Hepatocyte (in vitro differentiated cells): ENCODE results near the gene SLC47A1. TPM values are rescaled to one million over a fixed set of nuclear protein-coding genes. Genes with fewer than 3 reads are reported as not detected.
"Not testable (repeated sequence)": the region's sequence is repeated elsewhere in the genome, so short reads cannot be mapped to it uniquely, and the experiment has no call there.

Experiments used
- DNase-seq: peaks from one replicate; pipeline ENCODE4 v3.0.0-alpha.2; 2016; ENCODE audit warnings: low spot score
- H2AFZ ChIP-seq: fragments of 200-600 bp; sonication (generic); 2 replicates; pipeline ENCODE4 v1.6.0; 2016; ENCODE audit warnings: antibody characterized with exemption, mild to moderate bottlenecking
- H3K27ac ChIP-seq: fragments of 200-600 bp; sonication (generic); 2 replicates; pipeline ENCODE4 v1.5.1; 2016; ENCODE audit warnings: mild to moderate bottlenecking
- H3K27me3 ChIP-seq: fragments of 200-600 bp; sonication (generic); 2 replicates; pipeline ENCODE4 v1.6.1; 2016
- H3K36me3 ChIP-seq: fragments of 200-600 bp; sonication (generic); replicated peaks from 2 replicates; pipeline ENCODE4 v1.5.1; 2016; ENCODE audit warnings: low read depth; ENCODE audit not compliant: insufficient read depth
- H3K4me1 ChIP-seq: fragments of 200-600 bp; sonication (generic); 2 replicates; pipeline ENCODE4 v1.5.1; 2016; ENCODE audit warnings: mild to moderate bottlenecking, moderate library complexity; ENCODE audit not compliant: insufficient read depth
- H3K4me2 ChIP-seq: fragments of 200-600 bp; sonication (generic); 2 replicates; pipeline ENCODE4 v1.6.0; 2016
- H3K4me3 ChIP-seq: fragments of 200-600 bp; sonication (generic); 2 replicates; pipeline ENCODE4 v1.5.1; 2016; ENCODE audit warnings: mild to moderate bottlenecking
- H3K79me2 ChIP-seq: fragments of 200-600 bp; sonication (generic); 2 replicates; pipeline ENCODE4 v1.6.0; 2017; ENCODE audit warnings: mild to moderate bottlenecking
- H3K9me2 ChIP-seq: fragments of 200-600 bp; sonication (generic); replicated peaks from 2 replicates; pipeline ENCODE4 v1.6.0; 2017; ENCODE audit warnings: mild to moderate bottlenecking; ENCODE audit not compliant: insufficient read depth
- H3K9me3 ChIP-seq: fragments of 200-600 bp; sonication (generic); 2 replicates; pipeline ENCODE4 v1.5.1; 2016; ENCODE audit warnings: low read depth, mild to moderate bottlenecking
- H4K20me1 ChIP-seq: fragments of 200-600 bp; sonication (generic); 2 replicates; pipeline ENCODE4 v1.6.0; 2016; ENCODE audit warnings: mild to moderate bottlenecking; ENCODE audit not compliant: insufficient read depth, poor library complexity, severe bottlenecking
- CTCF ChIP-seq: fragments of 200-600 bp; sonication (generic); IDR thresholded peaks from 2 replicates; pipeline ENCODE4 v1.5.1; 2016; ENCODE audit warnings: antibody characterized with exemption, mild to moderate bottlenecking; ENCODE audit not compliant: poor library complexity
- EZH2 ChIP-seq: fragments of 200-600 bp; sonication (generic); IDR thresholded peaks from 2 replicates; pipeline ENCODE4 v1.6.1; 2016; ENCODE audit warnings: antibody characterized with exemption, mild to moderate bottlenecking, borderline replicate concordance
- EZH2phosphoT487 ChIP-seq: fragments of 200-600 bp; sonication (generic); IDR thresholded peaks from one replicate; pipeline ENCODE4 v1.6.1; 2018; ENCODE audit warnings: antibody characterized with exemption, mild to moderate bottlenecking, low read depth, moderate library complexity; ENCODE audit not compliant: unreplicated experiment, severe bottlenecking
- WGBS: methylation state at CpG from one replicate; pipeline ENCODE4 v1.1.6; 2016; ENCODE audit warnings: low lambda C conversion rate; ENCODE audit errors: missing lambda C conversion rate; 5-methylcytosine and 5-hydroxymethylcytosine counted together
- polyA plus RNA-seq: library from polyadenylated mRNA; unstranded; fragments of >200 nt; fragmentation: Nextera tagmentation; extraction: Ambion mirVana; gene quantifications from 2 replicates; pipeline ENCODE4 v1.2.1, GENCODE V29; 2016
- total RNA-seq: library from RNA; depleted of rRNA; stranded (reverse); fragments of >200 nt; gene quantifications from 2 replicates; pipeline ENCODE4 v1.2.3, GENCODE V29; 2014

Gene SLC47A1
- total and polyA plus RNA-seq, 2 experiments from 2014 or later, result 26.4 to 38.4 TPM

- TF ChIP-seq CTCF (no peak), EZH2phosphoT487 (no peak), EZH2 (no peak)
- H3K9me3 ChIP-seq, result no peaks in the 10 kb centered on the region
- H3K4me3 ChIP-seq, result peak overlapping the region; percentile 53
- H3K36me3 ChIP-seq, result no peaks in the 10 kb centered on the region
- peak overlapping the region; percentile 49 for H2AFZ ChIP-seq
- no peaks in the 10 kb centered on the region for H3K9me2 ChIP-seq
- H3K4me1 ChIP-seq, result no peaks in the 10 kb centered on the region
- H3K27ac ChIP-seq, result peak overlapping the region; percentile 95
- DNase-seq, result peak; percentile 94
- no peaks in the 10 kb centered on the region for H3K79me2 ChIP-seq
- WGBS, result under 1% methylated on average over 39 of the region's 60 CpGs
- H4K20me1 ChIP-seq, result no peaks in the 10 kb centered on the region
- H3K4me2 ChIP-seq, result peak overlapping the region; percentile 77
- no peaks in the 10 kb centered on the region for H3K27me3 ChIP-seq
Observed at GRCh38 chr17:19507775-19508576, 25.7 kb upstream of the SLC47A1 start.

GRCh38 chr17:19508577-19508867 lies 25.1 kb upstream of the SLC47A1 start:
- no peaks in the 10 kb centered on the region for H3K9me3 ChIP-seq
- H3K9me2 ChIP-seq, result no peaks in the 10 kb centered on the region
- H3K79me2 ChIP-seq, result no peaks in the 10 kb centered on the region
- no peak for TF ChIP-seq EZH2
- TF ChIP-seq EZH2phosphoT487, result no peak
- no peak for TF ChIP-seq CTCF
- no peaks in the 10 kb centered on the region for H4K20me1 ChIP-seq
- no peak for DNase-seq
- 46% methylated on average over 6 of the region's 6 CpGs for WGBS
- no peaks in the 10 kb centered on the region for H3K36me3 ChIP-seq
- peak overlapping the region; percentile 95 for H3K27ac ChIP-seq
- H2AFZ ChIP-seq, result peak overlapping the region; percentile 27
- no peaks in the 10 kb centered on the region for H3K4me1 ChIP-seq
- no peaks in the 10 kb centered on the region for H3K27me3 ChIP-seq
- H3K4me3 ChIP-seq, result peak overlapping the region; percentile 53
- H3K4me2 ChIP-seq, result peak overlapping the region; percentile 77

DNA sequence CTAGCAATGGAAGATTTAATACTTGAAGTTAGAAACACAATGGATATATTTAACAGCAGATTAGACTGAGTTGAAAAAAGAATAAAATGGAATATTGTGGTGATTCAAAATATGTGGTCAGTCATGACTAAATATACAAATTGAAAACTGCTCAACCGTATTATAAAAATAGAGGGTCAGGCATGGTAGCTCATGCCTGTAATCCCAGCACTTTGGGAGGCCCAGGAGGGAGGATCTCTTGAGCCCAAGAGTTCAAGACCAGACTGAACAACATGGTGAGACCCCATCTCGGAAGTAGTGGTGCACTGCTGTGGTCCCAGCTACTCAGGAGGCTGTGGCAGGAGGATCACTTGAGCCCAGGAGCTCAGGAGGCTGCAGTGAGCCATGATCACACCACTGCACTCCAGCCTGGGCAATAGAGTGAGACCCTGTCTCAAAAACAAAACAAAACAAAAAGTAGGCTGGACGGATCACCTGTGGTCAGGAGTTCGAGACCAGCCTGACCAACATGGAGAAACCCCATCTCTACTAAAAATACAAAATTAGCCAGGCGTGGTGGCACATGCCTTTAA lies 24.3 kb upstream of the SLC47A1 start:
- H3K4me2 ChIP-seq, H3K9me2 ChIP-seq, DNase-seq, H3K9me3 ChIP-seq, H3K4me1 ChIP-seq, H3K79me2 ChIP-seq, H4K20me1 ChIP-seq, H3K27me3 ChIP-seq, H3K4me3 ChIP-seq, H3K27ac ChIP-seq, H3K36me3 ChIP-seq: not testable (repeated sequence)
- peak overlapping the region; percentile 27 for H2AFZ ChIP-seq
- WGBS, result 98% methylated on average over 5 of the region's 5 CpGs

DNA sequence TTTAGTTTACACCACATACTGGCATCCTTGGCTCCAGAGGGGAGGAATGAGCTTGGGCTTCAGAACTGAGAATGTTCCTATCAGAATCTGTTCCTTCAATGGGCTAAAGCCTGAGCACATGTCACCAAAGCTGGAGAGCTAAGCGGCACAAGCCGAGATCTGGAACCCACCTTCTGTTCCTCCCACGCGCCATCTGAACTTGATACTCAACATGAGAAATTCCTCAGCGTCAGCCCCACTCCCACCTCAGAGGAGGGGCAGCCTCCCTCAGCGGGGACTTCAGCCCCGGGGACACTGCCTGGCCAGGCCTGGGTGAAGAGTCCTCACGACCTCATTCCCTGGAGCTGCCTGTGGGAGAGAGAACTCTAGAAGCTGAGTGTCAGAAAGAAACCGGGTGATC lies 22.8 kb upstream of the SLC47A1 start:
- Histone ChIP-seq H4K20me1 (no peaks in the 10 kb centered on the region), H3K9me3 (no peaks in the 10 kb centered on the region), H2AFZ (no peak overlapping the region), H3K79me2 (no peaks in the 10 kb centered on the region), H3K4me2 (no peak overlapping the region), H3K36me3 (no peaks in the 10 kb centered on the region), H3K4me1 (no peaks in the 10 kb centered on the region), H3K9me2 (no peaks in the 10 kb centered on the region), H3K4me3 (no peak overlapping the region), H3K27ac (no peak overlapping the region), H3K27me3 (no peaks in the 10 kb centered on the region)
- no peak for TF ChIP-seq CTCF
- no peak for TF ChIP-seq EZH2
- no peak for TF ChIP-seq EZH2phosphoT487
- no peak for DNase-seq
- 73% methylated on average over 9 of the region's 9 CpGs for WGBS
